GM19099 (cell line): ENCODE measurements around the gene CPXM2.

Experiments
- POLR2A ChIP-seq: IDR thresholded peaks from 3 replicates; pipeline ENCODE4 v1.6.1; 2011; ENCODE audit warnings: low read depth; ENCODE audit not compliant: insufficient read length; ENCODE audit errors: extremely low read depth

CPXM2 gene

GRCh38 chr10:123864923-123865322, 26.7 kb downstream of the CPXM2 start:
- no peak for TF ChIP-seq POLR2A

GRCh38 chr10:123863721-123864482, 27.7 kb downstream of the CPXM2 start:
- no peak for TF ChIP-seq POLR2A

DNA sequence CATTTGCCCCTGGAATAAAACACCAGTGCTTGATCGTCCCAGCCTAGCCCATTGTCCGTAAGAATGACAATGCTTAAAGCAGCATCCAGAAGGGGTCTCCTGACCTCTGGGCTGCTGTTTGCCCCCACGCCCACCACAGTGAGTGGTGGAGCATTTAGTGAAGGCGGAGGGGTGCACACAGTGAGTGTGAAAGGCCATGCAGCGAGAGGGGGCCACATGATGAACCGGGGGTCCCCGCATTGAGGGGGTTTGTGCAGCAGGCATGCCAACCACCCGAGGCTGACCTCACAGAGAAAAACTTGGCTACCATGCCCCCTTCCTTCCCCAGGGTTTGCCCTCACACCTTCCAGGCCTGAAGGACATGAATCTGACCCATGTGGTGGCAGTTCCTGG, 28.4 kb downstream of the CPXM2 start:
- TF ChIP-seq POLR2A, result no peak

- no peak for TF ChIP-seq POLR2A
Measured at GRCh38 chr10:123862421-123863182, 29.0 kb downstream of the CPXM2 start.

DNA sequence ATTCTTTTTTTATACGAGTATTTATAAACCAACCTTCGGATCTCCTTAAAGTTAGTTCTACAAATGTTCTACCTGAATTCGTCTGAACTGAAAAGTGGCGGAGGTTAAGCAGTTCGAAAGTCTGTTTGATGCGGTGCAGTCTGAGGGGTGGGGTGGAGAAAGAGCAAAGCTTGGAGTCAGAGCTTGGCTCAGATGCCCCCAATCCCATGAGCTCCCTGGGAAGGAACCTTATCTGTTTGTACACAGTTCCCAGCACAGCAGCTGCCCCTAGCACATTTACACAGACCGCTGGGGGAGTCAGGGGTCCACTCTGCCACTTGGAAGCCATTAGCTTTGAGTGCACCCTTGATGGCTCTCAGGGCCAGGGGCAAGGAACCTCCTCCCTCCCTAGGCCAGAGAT, 30.8 kb downstream of the CPXM2 start:
- TF ChIP-seq POLR2A, result no peak

- no peak for TF ChIP-seq POLR2A
Measured at GRCh38 chr10:123860209-123860608, 31.4 kb downstream of the CPXM2 start.

DNA sequence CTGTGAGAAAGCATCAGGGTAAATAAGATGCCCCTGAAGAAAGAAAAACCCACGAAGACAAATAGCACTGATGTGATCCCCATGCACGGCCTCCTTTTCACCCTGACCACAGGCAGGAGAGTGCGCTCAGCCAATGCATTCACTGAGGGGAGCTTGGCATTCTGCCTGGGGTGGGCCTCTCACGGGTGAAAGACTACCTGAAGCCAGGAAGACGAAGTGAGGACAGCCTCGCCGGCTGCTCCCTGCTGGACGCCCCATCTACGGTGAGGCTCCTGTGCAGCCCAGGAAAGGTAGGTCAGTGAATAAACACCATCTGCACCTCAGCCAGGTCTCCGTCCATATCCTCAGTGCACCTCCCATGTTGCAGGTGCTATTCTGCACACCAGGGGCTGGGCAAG, 32.0 kb downstream of the CPXM2 start:
- no peak for TF ChIP-seq POLR2A

GRCh38 chr10:123858907-123859652, 32.5 kb downstream of the CPXM2 start:
- TF ChIP-seq POLR2A, result no peak

DNA sequence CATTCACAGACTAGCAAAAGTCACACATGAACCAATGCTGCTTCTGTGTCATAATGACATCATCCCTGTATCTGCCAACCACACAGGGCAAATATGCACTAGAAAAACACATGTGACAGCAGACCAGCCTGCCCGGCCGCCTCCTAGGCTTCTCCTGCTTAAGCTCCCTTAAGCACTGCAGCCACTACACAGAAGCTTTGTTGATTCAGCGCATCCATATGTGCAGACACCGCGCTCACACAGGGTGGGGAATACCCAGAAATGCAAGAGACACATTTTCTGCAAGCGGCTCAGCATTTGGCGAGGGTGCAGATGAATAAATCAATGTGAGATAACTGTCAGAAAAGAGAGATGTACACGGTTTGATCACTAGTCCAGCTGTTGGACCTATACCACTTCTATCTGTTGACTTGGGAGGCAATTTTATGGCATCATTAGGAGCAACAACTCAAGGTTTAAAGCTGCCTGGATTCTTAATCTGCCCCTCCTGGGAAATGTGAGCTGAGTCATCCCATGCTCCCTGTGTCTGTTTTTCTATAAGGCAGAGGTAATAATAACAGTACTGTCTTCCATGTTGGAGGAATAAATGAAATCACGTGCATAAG, 33.4 kb downstream of the CPXM2 start:
- no peak for TF ChIP-seq POLR2A

GRCh38 chr10:123857616-123858015, 34.0 kb downstream of the CPXM2 start:
- TF ChIP-seq POLR2A, result no peak

- no peak for TF ChIP-seq POLR2A
Measured at GRCh38 chr10:123855008-123855684, 36.5 kb downstream of the CPXM2 start.

DNA sequence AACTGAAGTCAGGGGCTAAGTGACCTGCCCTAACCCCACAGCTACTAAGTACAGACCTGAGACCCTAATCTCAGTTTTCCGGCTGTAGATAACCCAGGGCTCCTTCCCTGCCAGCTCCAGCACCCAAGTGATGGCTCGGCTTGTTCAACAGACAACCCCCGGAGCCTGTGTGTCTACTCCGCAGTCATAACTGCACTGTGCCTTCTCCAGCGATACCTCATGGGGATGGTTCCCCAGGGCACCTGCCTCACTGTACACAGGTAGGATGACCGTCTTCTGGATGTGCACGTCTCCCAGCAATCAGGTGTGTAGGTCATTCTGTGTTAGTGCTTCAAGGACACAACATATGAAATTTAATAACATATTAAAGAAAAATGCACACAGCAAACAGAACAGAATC, 37.1 kb downstream of the CPXM2 start:
- TF ChIP-seq POLR2A, result no peak

DNA sequence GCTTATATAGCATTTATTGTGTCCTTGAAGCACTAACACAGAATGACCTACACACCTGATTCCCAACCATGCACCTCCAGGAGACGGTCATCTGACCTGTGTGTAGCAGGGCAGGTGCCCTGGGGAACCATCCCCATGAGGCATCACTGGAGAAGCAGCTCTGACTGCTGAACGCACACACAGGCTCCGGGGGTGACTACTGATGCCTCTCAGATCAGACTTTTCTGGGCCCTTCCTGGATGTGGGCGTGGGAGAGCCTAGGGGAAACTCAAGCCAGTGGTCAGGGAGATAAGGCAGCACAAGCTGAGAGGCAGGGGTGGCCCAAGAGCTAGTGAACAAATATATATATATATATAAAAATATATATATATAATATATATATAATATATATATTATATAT, 37.6 kb downstream of the CPXM2 start:
- TF ChIP-seq POLR2A, result no peak

DNA sequence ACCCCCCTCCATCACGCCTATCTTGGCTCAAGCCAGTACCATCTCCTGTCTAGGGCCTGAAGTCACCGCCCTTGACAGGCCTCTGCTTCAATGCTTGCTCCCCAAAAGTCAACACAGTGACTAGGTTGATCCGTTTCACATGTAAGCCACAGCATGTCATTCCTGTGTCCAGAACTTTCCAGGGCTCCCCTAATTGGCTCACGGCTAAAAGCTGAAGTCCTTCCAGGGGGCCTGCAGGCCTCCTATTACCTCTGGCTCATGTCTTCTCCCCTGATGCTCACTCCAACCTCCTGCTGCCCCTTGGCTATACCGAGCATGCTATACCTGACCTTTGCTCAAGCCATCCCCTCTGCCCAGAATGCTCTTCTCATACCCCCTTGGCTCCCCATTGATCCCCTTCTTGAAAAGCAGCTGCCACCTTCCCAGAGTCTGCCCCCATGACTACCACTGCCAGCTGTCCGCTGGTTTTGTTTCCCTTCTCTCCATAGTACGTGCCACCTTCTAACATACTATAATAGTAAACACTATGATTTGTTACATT, 39.1 kb downstream of the CPXM2 start:
- TF ChIP-seq POLR2A, result no peak
